ENCODE results near the gene C10orf88. TPM values are rescaled to one million over a fixed set of nuclear protein-coding genes. Genes with fewer than 3 reads are reported as not detected.

Gene C10orf88
- total and polyA plus RNA-seq, 2 of the 8 experiments (the other 6 are each of a cell fraction or from before 2014, with no cell fraction given), result 3.2 to 11.0 TPM

DNA sequence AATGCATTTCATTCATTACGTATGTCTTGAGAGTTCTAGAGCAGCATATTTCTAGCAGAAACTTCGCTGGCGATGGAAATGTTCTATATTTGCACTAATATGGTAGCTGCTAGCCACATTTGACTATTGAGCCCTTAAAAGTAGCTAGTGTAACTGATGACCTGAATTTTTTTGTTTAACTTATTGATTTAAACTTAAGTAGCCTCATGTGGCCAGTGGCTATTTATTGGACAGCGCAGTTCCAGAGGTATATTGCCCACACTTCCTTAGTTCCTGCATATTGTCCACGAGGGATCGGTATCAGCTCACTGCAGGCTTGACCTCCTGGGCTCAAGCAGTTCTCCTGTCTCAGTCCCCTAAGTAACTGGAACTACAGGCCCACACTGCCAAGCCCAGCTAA is 29.9 kb upstream of the C10orf88 start (continued):
- TF ChIP-seq, protein P1, sequence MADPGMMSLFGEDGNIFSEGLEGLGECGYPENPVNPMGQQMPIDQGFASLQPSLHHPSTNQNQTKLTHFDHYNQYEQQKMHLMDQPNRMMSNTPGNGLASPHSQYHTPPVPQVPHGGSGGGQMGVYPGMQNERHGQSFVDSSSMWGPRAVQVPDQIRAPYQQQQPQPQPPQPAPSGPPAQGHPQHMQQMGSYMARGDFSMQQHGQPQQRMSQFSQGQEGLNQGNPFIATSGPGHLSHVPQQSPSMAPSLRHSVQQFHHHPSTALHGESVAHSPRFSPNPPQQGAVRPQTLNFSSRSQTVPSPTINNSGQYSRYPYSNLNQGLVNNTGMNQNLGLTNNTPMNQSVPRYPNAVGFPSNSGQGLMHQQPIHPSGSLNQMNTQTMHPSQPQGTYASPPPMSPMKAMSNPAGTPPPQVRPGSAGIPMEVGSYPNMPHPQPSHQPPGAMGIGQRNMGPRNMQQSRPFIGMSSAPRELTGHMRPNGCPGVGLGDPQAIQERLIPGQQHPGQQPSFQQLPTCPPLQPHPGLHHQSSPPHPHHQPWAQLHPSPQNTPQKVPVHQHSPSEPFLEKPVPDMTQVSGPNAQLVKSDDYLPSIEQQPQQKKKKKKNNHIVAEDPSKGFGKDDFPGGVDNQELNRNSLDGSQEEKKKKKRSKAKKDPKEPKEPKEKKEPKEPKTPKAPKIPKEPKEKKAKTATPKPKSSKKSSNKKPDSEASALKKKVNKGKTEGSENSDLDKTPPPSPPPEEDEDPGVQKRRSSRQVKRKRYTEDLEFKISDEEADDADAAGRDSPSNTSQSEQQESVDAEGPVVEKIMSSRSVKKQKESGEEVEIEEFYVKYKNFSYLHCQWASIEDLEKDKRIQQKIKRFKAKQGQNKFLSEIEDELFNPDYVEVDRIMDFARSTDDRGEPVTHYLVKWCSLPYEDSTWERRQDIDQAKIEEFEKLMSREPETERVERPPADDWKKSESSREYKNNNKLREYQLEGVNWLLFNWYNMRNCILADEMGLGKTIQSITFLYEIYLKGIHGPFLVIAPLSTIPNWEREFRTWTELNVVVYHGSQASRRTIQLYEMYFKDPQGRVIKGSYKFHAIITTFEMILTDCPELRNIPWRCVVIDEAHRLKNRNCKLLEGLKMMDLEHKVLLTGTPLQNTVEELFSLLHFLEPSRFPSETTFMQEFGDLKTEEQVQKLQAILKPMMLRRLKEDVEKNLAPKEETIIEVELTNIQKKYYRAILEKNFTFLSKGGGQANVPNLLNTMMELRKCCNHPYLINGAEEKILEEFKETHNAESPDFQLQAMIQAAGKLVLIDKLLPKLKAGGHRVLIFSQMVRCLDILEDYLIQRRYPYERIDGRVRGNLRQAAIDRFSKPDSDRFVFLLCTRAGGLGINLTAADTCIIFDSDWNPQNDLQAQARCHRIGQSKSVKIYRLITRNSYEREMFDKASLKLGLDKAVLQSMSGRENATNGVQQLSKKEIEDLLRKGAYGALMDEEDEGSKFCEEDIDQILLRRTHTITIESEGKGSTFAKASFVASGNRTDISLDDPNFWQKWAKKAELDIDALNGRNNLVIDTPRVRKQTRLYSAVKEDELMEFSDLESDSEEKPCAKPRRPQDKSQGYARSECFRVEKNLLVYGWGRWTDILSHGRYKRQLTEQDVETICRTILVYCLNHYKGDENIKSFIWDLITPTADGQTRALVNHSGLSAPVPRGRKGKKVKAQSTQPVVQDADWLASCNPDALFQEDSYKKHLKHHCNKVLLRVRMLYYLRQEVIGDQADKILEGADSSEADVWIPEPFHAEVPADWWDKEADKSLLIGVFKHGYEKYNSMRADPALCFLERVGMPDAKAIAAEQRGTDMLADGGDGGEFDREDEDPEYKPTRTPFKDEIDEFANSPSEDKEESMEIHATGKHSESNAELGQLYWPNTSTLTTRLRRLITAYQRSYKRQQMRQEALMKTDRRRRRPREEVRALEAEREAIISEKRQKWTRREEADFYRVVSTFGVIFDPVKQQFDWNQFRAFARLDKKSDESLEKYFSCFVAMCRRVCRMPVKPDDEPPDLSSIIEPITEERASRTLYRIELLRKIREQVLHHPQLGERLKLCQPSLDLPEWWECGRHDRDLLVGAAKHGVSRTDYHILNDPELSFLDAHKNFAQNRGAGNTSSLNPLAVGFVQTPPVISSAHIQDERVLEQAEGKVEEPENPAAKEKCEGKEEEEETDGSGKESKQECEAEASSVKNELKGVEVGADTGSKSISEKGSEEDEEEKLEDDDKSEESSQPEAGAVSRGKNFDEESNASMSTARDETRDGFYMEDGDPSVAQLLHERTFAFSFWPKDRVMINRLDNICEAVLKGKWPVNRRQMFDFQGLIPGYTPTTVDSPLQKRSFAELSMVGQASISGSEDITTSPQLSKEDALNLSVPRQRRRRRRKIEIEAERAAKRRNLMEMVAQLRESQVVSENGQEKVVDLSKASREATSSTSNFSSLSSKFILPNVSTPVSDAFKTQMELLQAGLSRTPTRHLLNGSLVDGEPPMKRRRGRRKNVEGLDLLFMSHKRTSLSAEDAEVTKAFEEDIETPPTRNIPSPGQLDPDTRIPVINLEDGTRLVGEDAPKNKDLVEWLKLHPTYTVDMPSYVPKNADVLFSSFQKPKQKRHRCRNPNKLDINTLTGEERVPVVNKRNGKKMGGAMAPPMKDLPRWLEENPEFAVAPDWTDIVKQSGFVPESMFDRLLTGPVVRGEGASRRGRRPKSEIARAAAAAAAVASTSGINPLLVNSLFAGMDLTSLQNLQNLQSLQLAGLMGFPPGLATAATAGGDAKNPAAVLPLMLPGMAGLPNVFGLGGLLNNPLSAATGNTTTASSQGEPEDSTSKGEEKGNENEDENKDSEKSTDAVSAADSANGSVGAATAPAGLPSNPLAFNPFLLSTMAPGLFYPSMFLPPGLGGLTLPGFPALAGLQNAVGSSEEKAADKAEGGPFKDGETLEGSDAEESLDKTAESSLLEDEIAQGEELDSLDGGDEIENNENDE (IDR thresholded peaks at IDR 0.05; ENCODE audit: insufficient replicate concordance, low read length), result no peak
- TF ChIP-seq SAP30 (IDR thresholded peaks at IDR 0.05; ENCODE audit: insufficient read depth, insufficient replicate concordance, low read length), result no peak
